IMR-90 (cell line): Measurements from ENCODE around the gene KRTAP12-3.

Experiments used
- CEBPB ChIP-seq: IDR thresholded peaks from 2 replicates; pipeline ENCODE4 v1.6.1; 2012; ENCODE audit warnings: low read depth, low read length, improper control_type of control experiment
- CTCF ChIP-seq: conservative IDR thresholded peaks from 2 replicates; pipeline ENCODE4 v1.5.1; 2012; ENCODE audit warnings: mild to moderate bottlenecking, low read depth, low read length, improper control_type of control experiment
- MXI1 ChIP-seq: IDR thresholded peaks from 2 replicates; pipeline ENCODE4 v1.6.1; 2012; ENCODE audit warnings: low read depth, mild to moderate bottlenecking, low read length, moderate library complexity, borderline replicate concordance
- NFE2L2 ChIP-seq: fragments of 150-350 bp; IDR thresholded peaks from 2 replicates; pipeline ENCODE4 v1.6.1; 2016; ENCODE audit warnings: low read depth, mild to moderate bottlenecking, low read length
- POLR2A ChIP-seq: IDR thresholded peaks from 2 replicates; pipeline ENCODE4 v1.6.1; 2012; ENCODE audit warnings: mild to moderate bottlenecking, low read depth, low read length
- RCOR1 ChIP-seq: IDR thresholded peaks from 2 replicates; pipeline ENCODE4 v1.6.1; 2012; ENCODE audit warnings: mild to moderate bottlenecking, low read length, improper control_type of control experiment; ENCODE audit not compliant: insufficient replicate concordance
- RFX5 ChIP-seq: IDR thresholded peaks from 2 replicates; pipeline ENCODE4 v1.8.0; 2012; ENCODE audit warnings: low read depth, mild to moderate bottlenecking, low read length, moderate library complexity
- SMC3 ChIP-seq: fragments of 150-350 bp; IDR thresholded peaks from 2 replicates; pipeline ENCODE4 v1.6.1; 2016; ENCODE audit warnings: low read depth, mild to moderate bottlenecking, antibody characterized with exemption, low read length, moderate library complexity
- USF2 ChIP-seq: fragments of 150-350 bp; IDR thresholded peaks from 2 replicates; pipeline ENCODE4 v1.6.1; 2017; ENCODE audit warnings: mild to moderate bottlenecking, antibody characterized with exemption, low read length, low read depth

- no peak for TF ChIP-seq POLR2A
- no peak for TF ChIP-seq RCOR1
- no peak for TF ChIP-seq CTCF
- no peak for TF ChIP-seq USF2
- TF ChIP-seq CEBPB: no peak
- TF ChIP-seq RFX5: no peak
- no peak for TF ChIP-seq SMC3
- no peak for TF ChIP-seq NFE2L2
- TF ChIP-seq MXI1: no peak
These were observed 7.3 kb upstream of the KRTAP12-3 start for GRCh38 chr21:44650265-44650972.
